H9 (cell line): Measurements from ENCODE around the gene MR1. TPM values are rescaled to one million over a fixed set of nuclear protein-coding genes. Genes with fewer than 3 reads are reported as not detected.
A peak's percentile ranks its signal among the peaks of the same experiment; 100 is the strongest.

Experiments used
- DNase-seq: peaks from one replicate; pipeline ENCODE4 v3.0.0-alpha.2; 2017
- H2AFZ ChIP-seq: one replicate; pipeline ENCODE4 v1.6.1; 2013; ENCODE audit warnings: mild to moderate bottlenecking, low read length, control low read depth, moderate library complexity
- H2AK5ac ChIP-seq: 2 replicates; pipeline ENCODE4 v1.6.1; 2013; ENCODE audit warnings: low read length, control low read depth, mixed read lengths; ENCODE audit not compliant: insufficient read length
- H2BK120ac ChIP-seq: one replicate; pipeline ENCODE4 v1.6.1; 2013; ENCODE audit warnings: low read depth, mild to moderate bottlenecking, low read length, control low read depth, inconsistent platforms; ENCODE audit not compliant: poor library complexity, severe bottlenecking
- H2BK12ac ChIP-seq: 2 replicates; pipeline ENCODE4 v1.6.1; 2013; ENCODE audit warnings: low read length, control low read depth, mixed read lengths, low read depth; ENCODE audit not compliant: insufficient read length
- H2BK15ac ChIP-seq: 2 replicates; pipeline ENCODE4 v1.6.1; 2013; ENCODE audit warnings: low read depth, low read length, control low read depth
- H2BK20ac ChIP-seq: one replicate; pipeline ENCODE4 v1.6.1; 2013; ENCODE audit warnings: low read depth, mild to moderate bottlenecking, low read length, control low read depth, inconsistent platforms; ENCODE audit not compliant: poor library complexity, severe bottlenecking
- H2BK5ac ChIP-seq: 2 replicates; pipeline ENCODE4 v1.6.1; 2013; ENCODE audit warnings: low read length, control low read depth, mixed read lengths; ENCODE audit not compliant: insufficient read length
- H3K14ac ChIP-seq: 2 replicates; pipeline ENCODE4 v1.6.1; 2013; ENCODE audit warnings: low read length, control low read depth; ENCODE audit not compliant: insufficient read depth
- H3K18ac ChIP-seq: 2 replicates; pipeline ENCODE4 v1.6.1; 2013; ENCODE audit warnings: low read depth, mild to moderate bottlenecking, mixed read lengths, low read length, control low read depth; ENCODE audit not compliant: insufficient read length
- H3K23ac ChIP-seq: 2 replicates; pipeline ENCODE4 v1.6.1; 2013; ENCODE audit warnings: low read length, control low read depth, mixed read lengths, low read depth; ENCODE audit not compliant: insufficient read length
- H3K23me2 ChIP-seq: 2 replicates; pipeline ENCODE4 v1.6.1; 2013; ENCODE audit warnings: low read depth, mild to moderate bottlenecking, mixed read lengths, low read length, control low read depth; ENCODE audit not compliant: insufficient read length, poor library complexity, severe bottlenecking
- H3K27ac ChIP-seq: 2 replicates; pipeline ENCODE4 v1.5.1; 2013; ENCODE audit warnings: low read length, control low read depth, mixed read lengths, low read depth; ENCODE audit not compliant: insufficient read length
- H3K27me3 ChIP-seq: 2 replicates; pipeline ENCODE4 v1.6.1; 2013; ENCODE audit warnings: low read length, control low read depth, inconsistent platforms; ENCODE audit not compliant: insufficient read depth
- H3K4ac ChIP-seq: 2 replicates; pipeline ENCODE4 v1.6.1; 2013; ENCODE audit warnings: low read depth, mild to moderate bottlenecking, control low read depth, inconsistent platforms, low read length, moderate library complexity
- H3K4me1 ChIP-seq: 2 replicates; pipeline ENCODE4 v1.6.1; 2013; ENCODE audit warnings: low read length, control low read depth, inconsistent platforms; ENCODE audit not compliant: insufficient read depth
- H3K4me2 ChIP-seq: 2 replicates; pipeline ENCODE4 v1.6.1; 2013; ENCODE audit warnings: low read length, control low read depth, mixed read lengths; ENCODE audit not compliant: insufficient read length, insufficient read depth
- H3K56ac ChIP-seq: 2 replicates; pipeline ENCODE4 v1.6.1; 2013; ENCODE audit warnings: low read depth, mild to moderate bottlenecking, mixed read lengths, low read length, control low read depth; ENCODE audit not compliant: insufficient read length
- H3K79me1 ChIP-seq: 2 replicates; pipeline ENCODE4 v1.6.1; 2013; ENCODE audit warnings: low read depth, mild to moderate bottlenecking, moderate library complexity, low read length, control low read depth, inconsistent platforms; ENCODE audit not compliant: insufficient read depth, poor library complexity, severe bottlenecking
- H3K79me2 ChIP-seq: 2 replicates; pipeline ENCODE4 v1.6.1; 2013; ENCODE audit warnings: low read length, control low read depth, inconsistent platforms; ENCODE audit not compliant: insufficient read depth
- H3K9ac ChIP-seq: 2 replicates; pipeline ENCODE4 v1.6.1; 2013; ENCODE audit warnings: low read length, control low read depth, mixed read lengths; ENCODE audit not compliant: insufficient read length; ENCODE audit errors: extremely low read depth
- H3K9me3 ChIP-seq: one replicate; pipeline ENCODE4 v1.6.1; 2013; ENCODE audit warnings: low read depth, low read length, inconsistent platforms; ENCODE audit not compliant: control insufficient read depth
- H3T11ph ChIP-seq: one replicate; pipeline ENCODE4 v1.6.1; 2013; ENCODE audit warnings: mild to moderate bottlenecking, low read length, control low read depth, inconsistent platforms
- H4K20me1 ChIP-seq: one replicate; pipeline ENCODE4 v1.6.1; 2013; ENCODE audit not compliant: control insufficient read depth, insufficient read length, insufficient read depth
- H4K5ac ChIP-seq: 2 replicates; pipeline ENCODE4 v1.6.1; 2013; ENCODE audit warnings: low read depth, mild to moderate bottlenecking, mixed read lengths, low read length, control low read depth; ENCODE audit not compliant: insufficient read length
- H4K8ac ChIP-seq: replicated peaks from 2 replicates; pipeline ENCODE4 v1.6.1; 2013; ENCODE audit warnings: low read length, control low read depth, mixed read lengths, low read depth; ENCODE audit not compliant: insufficient read length
- H4K91ac ChIP-seq: 2 replicates; pipeline ENCODE4 v1.6.1; 2013; ENCODE audit warnings: low read depth, mild to moderate bottlenecking, moderate library complexity, mixed read lengths, low read length, control low read depth; ENCODE audit not compliant: insufficient read length
- H3K27ac Mint-ChIP-seq, 3 experiments: 2 replicates in 2 of 3; 3 replicates in 1 of 3; pipeline ENCODE4 v1.8.0; 2020 to 2021; ENCODE audit warnings: mixed read lengths in 3 of 3, mild to moderate bottlenecking in 1 of 3, moderate library complexity in 1 of 3
- H3K27me3 Mint-ChIP-seq: 2 replicates; pipeline ENCODE4 v1.8.0; 2021; ENCODE audit warnings: low read depth, mild to moderate bottlenecking, moderate library complexity, mixed read lengths
- H3K36me3 Mint-ChIP-seq, 3 experiments: 2 replicates in 2 of 3; 3 replicates in 1 of 3; pipeline ENCODE4 v1.8.0; 2020 to 2021; ENCODE audit warnings: low read depth in 3 of 3, mixed read lengths in 3 of 3; ENCODE audit not compliant: insufficient read depth in 1 of 3
- H3K4me1 Mint-ChIP-seq, 2 experiments: 2 replicates each; pipeline ENCODE4 v1.8.0; 2020; ENCODE audit warnings: mixed read lengths in 2 of 2
- H3K4me3 Mint-ChIP-seq, 2 experiments: 2 replicates in 1 of 2; 3 replicates in 1 of 2; pipeline ENCODE4 v1.8.0; 2020 to 2021; ENCODE audit warnings: mild to moderate bottlenecking in 2 of 2, mixed read lengths in 2 of 2, moderate library complexity in 1 of 2
- H3K9me3 Mint-ChIP-seq, 2 experiments: 2 replicates in 1 of 2; 3 replicates in 1 of 2; pipeline ENCODE4 v1.8.0; 2020; ENCODE audit warnings: mild to moderate bottlenecking in 2 of 2, mixed read lengths in 2 of 2, moderate library complexity in 1 of 2
- CTCF ChIP-seq: fragments of 200-600 bp; sonication (generic); conservative IDR thresholded peaks from 3 replicates; pipeline ENCODE4 v1.8.0; 2021; ENCODE audit warnings: antibody characterized with exemption, mild to moderate bottlenecking
- WGBS: extraction: QIAGEN DNeasy Blood & Tissue Kit; methylation state at CpG from one replicate; pipeline ENCODE4 v1.1.7; 2013; ENCODE audit warnings: missing lambda C conversion rate, low lambda C conversion rate, mixed read lengths; ENCODE audit not compliant: insufficient read length; ENCODE audit errors: extremely low coverage; 5-methylcytosine and 5-hydroxymethylcytosine counted together
- total RNA-seq: library from RNA; stranded (reverse); gene quantifications from 2 replicates; pipeline ENCODE4 v1.2.1, GENCODE V29; 2021

The MR1 gene
- total RNA-seq, 1 experiment from 2014 or later: 0.02 TPM

GRCh38 chr1:181023265-181024057 is 10.3 kb upstream of the MR1 start:
- Mint-ChIP-seq H3K4me3 (peak overlapping the region; percentile 95 to 98), H3K27ac (peak overlapping the region in 2 of 3 experiments; percentile 48 to 90; a peak in 3 of 7 replicates), H3K36me3 (peaks cover 0 to 2% (median 2%) of the 10 kb centered on the region in 3 experiments; a peak in 2 of 7 replicates), H3K9me3 (no peaks in the 10 kb centered on the region), H3K27me3 (peaks cover 10% of the 10 kb centered on the region), H3K4me1 (peaks cover 16 to 19% of the 10 kb centered on the region in 2 experiments)
- no peak overlapping the region for H3K27ac ChIP-seq
- H4K20me1 ChIP-seq: no peaks in the 10 kb centered on the region
- no peak overlapping the region for H2AK5ac ChIP-seq
- H3K4me2 ChIP-seq: no peak overlapping the region
- no peak overlapping the region for H2BK15ac ChIP-seq
- DNase-seq: no peak
- no peak overlapping the region for H3K9ac ChIP-seq
- H3K27me3 ChIP-seq: no peaks in the 10 kb centered on the region
- no peak overlapping the region for H4K8ac ChIP-seq
- H4K5ac ChIP-seq: no peak overlapping the region
- no peak overlapping the region for H3K4ac ChIP-seq
- no peaks in the 10 kb centered on the region for H3K4me1 ChIP-seq
- no peak overlapping the region for H2BK120ac ChIP-seq
- no peak overlapping the region for H3K14ac ChIP-seq
- H2BK12ac ChIP-seq: no peak overlapping the region
- no peaks in the 10 kb centered on the region for H3K23me2 ChIP-seq
- no peak overlapping the region for H2BK5ac ChIP-seq
- no peaks in the 10 kb centered on the region for H3K79me1 ChIP-seq
- H3K18ac ChIP-seq: no peak overlapping the region
- H3K23ac ChIP-seq: no peak overlapping the region
- H2AFZ ChIP-seq: no peak overlapping the region
- no peak overlapping the region for H3K56ac ChIP-seq
- no peak overlapping the region for H3T11ph ChIP-seq
- TF ChIP-seq CTCF: no peak
- H3K9me3 ChIP-seq: no peaks in the 10 kb centered on the region
- H4K91ac ChIP-seq: no peak overlapping the region
- peaks cover 21% of the 10 kb centered on the region for H3K79me2 ChIP-seq
- H2BK20ac ChIP-seq: no peak overlapping the region
- no CpG with 5 or more reads among the region's 10 CpGs for WGBS
